Fibroblast of skin of left biceps (primary cell): Measurements from ENCODE around the gene GAB1.

ENCODE experiments used
- DNase-seq, 2 experiments: peaks; one replicate each; pipeline ENCODE4 v3.0.0-alpha.2; 2013; ENCODE audit warnings: low read depth in 2 of 2

Gene GAB1

GRCh38 chr4:143489106-143489505 lies 152.4 kb downstream of the GAB1 start:
- DNase-seq = no peak

- DNase-seq = no peak
Observed at GRCh38 chr4:143498021-143498420, 161.3 kb downstream of the GAB1 start.

GRCh38 chr4:143502231-143502630 lies 165.6 kb downstream of the GAB1 start:
- DNase-seq = no peak

- no peak for DNase-seq
Observed at GRCh38 chr4:143506031-143506430, 169.4 kb downstream of the GAB1 start.

- DNase-seq = no peak
Observed at GRCh38 chr4:143511906-143512305, 175.2 kb downstream of the GAB1 start.

GRCh38 chr4:143512978-143513313 lies 176.3 kb downstream of the GAB1 start:
- DNase-seq = no peak

- peak; percentile 94 to 95 for DNase-seq
Observed at GRCh38 chr4:143513314-143514168, 176.9 kb downstream of the GAB1 start, which contains the start of gene SMARCA5. SMARCA5 (plus strand) TSS chr4:143513702; CDS start chr4:143513925, 223 bp downstream.

GRCh38 chr4:143514169-143514495 lies 177.5 kb downstream of the GAB1 start:
- DNase-seq = no peak

- DNase-seq = no peak
Observed at GRCh38 chr4:143514497-143514896, 177.8 kb downstream of the GAB1 start.

GRCh38 chr4:143514901-143515300 lies 178.2 kb downstream of the GAB1 start:
- no peak for DNase-seq

GRCh38 chr4:143515905-143516304 lies 179.2 kb downstream of the GAB1 start:
- no peak for DNase-seq

GRCh38 chr4:143517764-143518163 lies 181.1 kb downstream of the GAB1 start:
- no peak for DNase-seq
